Body of pancreas (tissue), 4 donors: ENCODE measurements around the gene SCRG1. TPM values are rescaled to one million over a fixed set of nuclear protein-coding genes. Genes with fewer than 3 reads are reported as not detected.

Source experiments
- ATAC-seq: fragments of 150-250 bp; one replicate; pipeline ENCODE4 v1.9.1; 2016
- DNase-seq, 4 donors: peaks; one replicate each; pipeline ENCODE4 v3.0.0-alpha.2; 2019
- H3K27ac ChIP-seq, 4 donors: fragments of 200-600 bp; sonication (generic); 1 replicate in 3 of 4; 2 replicates in 1 of 4; pipeline versions ENCODE4 v1.5.1 to v1.6.1; 2016 to 2019; ENCODE audit warnings: mild to moderate bottlenecking in 1 of 4, mixed read lengths in 1 of 4, moderate library complexity in 1 of 4
- H3K27me3 ChIP-seq, 2 donors: fragments of 200-600 bp; sonication (generic); one replicate each; pipeline ENCODE4 v1.6.0; 2016; ENCODE audit warnings: mild to moderate bottlenecking in 1 of 2
- H3K36me3 ChIP-seq, 2 donors: fragments of 200-600 bp; sonication (generic); replicated peaks in 1 of 2; 2 replicates each; pipeline ENCODE4 v1.5.1; 2016; ENCODE audit warnings: low read depth in 2 of 2; ENCODE audit not compliant: insufficient read depth in 1 of 2
- H3K4me1 ChIP-seq: fragments of 200-600 bp; sonication (generic); one replicate; pipeline ENCODE4 v1.6.0; 2016
- H3K4me3 ChIP-seq, 2 donors: fragments of 200-600 bp; sonication (generic); 1 replicate in 1 of 2; 2 replicates in 1 of 2; pipeline ENCODE4 v1.5.1; 2016 to 2019
- H3K9me3 ChIP-seq, 3 donors: fragments of 200-600 bp; sonication (generic); 1 replicate in 2 of 3; 2 replicates in 1 of 3; pipeline ENCODE4 v1.5.1; 2016
- POLR2A ChIP-seq, 3 donors: fragments of 450-650 bp; IDR thresholded peaks; one replicate each; pipeline ENCODE4 v1.6.1; 2016; ENCODE audit warnings: antibody characterized with exemption in 3 of 3, mild to moderate bottlenecking in 2 of 3
- whole genome bisulfite sequencing, 2 donors: methylation state at CpG; one replicate each; pipeline ENCODE4 v1.1.5; 2017; 5-methylcytosine and 5-hydroxymethylcytosine counted together
- intact Hi-C: fragments of 100-400 bp; cut with DNase I; formaldehyde crosslinking; loops from one replicate; pipeline ENCODE4 v1.15.1; 2023
- total RNA-seq, 2 donors: library from RNA; depleted of rRNA; stranded (reverse); fragments of >200 nt; gene quantifications; one replicate each; pipeline ENCODE4 v1.1.0, GENCODE V29; 2016
- TF ChIP-seq, protein P1 (sequence below), 7 experiments: fragments of 450-650 bp in 4 of 7; fragments of 200-600 bp in 3 of 7; sonication (generic) in 3 of 7; IDR thresholded peaks; one replicate each; pipeline ENCODE4 v1.5.1; 2016 to 2019; ENCODE audit warnings: antibody characterized with exemption in 7 of 7

Gene SCRG1
- total RNA-seq, 2 donors from 2014 or later = not detected

DNA sequence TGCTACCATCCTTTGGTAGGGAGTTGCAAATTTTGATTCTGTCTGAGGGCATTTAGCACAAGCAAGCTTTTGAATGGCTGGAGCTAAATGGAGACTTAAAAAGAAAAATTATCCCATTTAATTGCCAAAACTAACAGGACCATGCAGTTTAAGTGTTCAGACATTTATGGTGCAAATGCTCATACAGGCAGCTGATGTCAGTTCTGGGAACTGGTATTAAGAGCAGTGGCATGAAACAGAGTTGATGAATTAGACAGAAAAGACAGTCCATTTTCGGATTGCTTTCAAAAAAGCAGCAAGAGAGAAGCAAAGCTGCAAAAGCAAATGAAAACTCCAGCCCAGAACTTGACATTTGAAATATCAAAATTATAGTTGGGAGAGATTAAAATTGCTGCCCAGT is 1.3 kb downstream of the SCRG1 start:
- H3K27me3 ChIP-seq = no peaks in the 10 kb centered on the region
- intact Hi-C loops = no loop called here
- ATAC-seq = no peak
- H3K36me3 ChIP-seq = no peaks in the 10 kb centered on the region
- H3K9me3 ChIP-seq = no peaks in the 10 kb centered on the region
- no peak overlapping the region for H3K4me3 ChIP-seq
- no peaks in the 10 kb centered on the region for H3K4me1 ChIP-seq
- no peak overlapping the region for H3K27ac ChIP-seq
- 55 to 77% methylated on average over 1 of the region's 1 CpG for WGBS, 2 donors
- no peak for TF ChIP-seq POLR2A (IDR thresholded peaks at IDR 0.05)
- TF ChIP-seq, protein P1, sequence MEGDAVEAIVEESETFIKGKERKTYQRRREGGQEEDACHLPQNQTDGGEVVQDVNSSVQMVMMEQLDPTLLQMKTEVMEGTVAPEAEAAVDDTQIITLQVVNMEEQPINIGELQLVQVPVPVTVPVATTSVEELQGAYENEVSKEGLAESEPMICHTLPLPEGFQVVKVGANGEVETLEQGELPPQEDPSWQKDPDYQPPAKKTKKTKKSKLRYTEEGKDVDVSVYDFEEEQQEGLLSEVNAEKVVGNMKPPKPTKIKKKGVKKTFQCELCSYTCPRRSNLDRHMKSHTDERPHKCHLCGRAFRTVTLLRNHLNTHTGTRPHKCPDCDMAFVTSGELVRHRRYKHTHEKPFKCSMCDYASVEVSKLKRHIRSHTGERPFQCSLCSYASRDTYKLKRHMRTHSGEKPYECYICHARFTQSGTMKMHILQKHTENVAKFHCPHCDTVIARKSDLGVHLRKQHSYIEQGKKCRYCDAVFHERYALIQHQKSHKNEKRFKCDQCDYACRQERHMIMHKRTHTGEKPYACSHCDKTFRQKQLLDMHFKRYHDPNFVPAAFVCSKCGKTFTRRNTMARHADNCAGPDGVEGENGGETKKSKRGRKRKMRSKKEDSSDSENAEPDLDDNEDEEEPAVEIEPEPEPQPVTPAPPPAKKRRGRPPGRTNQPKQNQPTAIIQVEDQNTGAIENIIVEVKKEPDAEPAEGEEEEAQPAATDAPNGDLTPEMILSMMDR (IDR thresholded peaks at IDR 0.05) = no peak
- DNase-seq = no peak

DNA sequence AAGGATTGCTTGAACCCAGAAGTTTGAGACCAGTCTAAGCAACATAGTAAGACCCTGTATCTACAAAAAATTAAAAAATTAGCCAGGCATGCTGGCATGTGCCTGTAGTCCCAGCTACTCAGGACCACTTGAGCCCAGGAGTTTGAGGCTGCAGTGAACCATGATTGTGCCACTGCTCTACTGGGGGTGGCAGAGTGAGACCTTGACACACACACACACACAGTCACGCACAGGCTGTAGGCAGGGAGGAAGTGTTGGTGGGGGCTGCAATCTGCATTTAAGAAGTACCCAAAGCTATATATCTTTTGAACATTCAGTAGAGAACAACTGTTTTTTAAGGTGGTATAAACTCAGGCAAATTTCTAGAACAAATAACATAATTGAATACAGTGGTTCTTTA is 7.2 kb downstream of the SCRG1 start:
- no peak overlapping the region for H3K4me3 ChIP-seq
- H3K4me1 ChIP-seq = no peaks in the 10 kb centered on the region
- TF ChIP-seq, protein P1 (IDR thresholded peaks at IDR 0.05) = no peak
- TF ChIP-seq POLR2A (IDR thresholded peaks at IDR 0.05) = no peak
- H3K27ac ChIP-seq = no peak overlapping the region
- DNase-seq (no peak), ATAC-seq (no peak)
- no peaks in the 10 kb centered on the region for H3K36me3 ChIP-seq
- intact Hi-C loops = no loop called here
- H3K27me3 ChIP-seq = no peaks in the 10 kb centered on the region
- 86 to 100% methylated on average over 1 of the region's 1 CpG for WGBS, 2 donors
- no peaks in the 10 kb centered on the region for H3K9me3 ChIP-seq

DNA sequence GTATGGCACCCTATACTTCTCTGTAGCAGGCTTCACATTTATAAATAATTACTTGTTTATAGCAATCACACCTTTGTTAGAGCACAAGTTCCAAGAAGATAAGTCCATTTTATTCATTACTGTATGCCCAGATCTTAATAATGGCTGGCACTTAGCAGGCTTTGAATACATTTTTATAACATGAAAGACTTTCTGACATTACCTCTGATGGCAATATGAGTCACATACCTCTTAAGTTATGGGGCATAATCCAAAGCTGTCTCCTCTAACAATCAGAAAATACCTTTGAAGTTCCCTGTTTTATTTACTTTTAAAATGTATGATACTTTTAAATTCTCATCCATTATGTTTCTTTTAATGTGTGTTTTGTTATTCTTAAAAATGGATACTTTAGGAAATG is 12.2 kb downstream of the SCRG1 start:
- Histone ChIP-seq H3K4me1 (no peaks in the 10 kb centered on the region), H3K27ac (no peak overlapping the region), H3K4me3 (no peak overlapping the region), H3K9me3 (no peaks in the 10 kb centered on the region), H3K27me3 (no peaks in the 10 kb centered on the region), H3K36me3 (no peaks in the 10 kb centered on the region)
- TF ChIP-seq POLR2A (IDR thresholded peaks at IDR 0.05) = no peak
- TF ChIP-seq, protein P1 (IDR thresholded peaks at IDR 0.05) = no peak
- DNase-seq (no peak), ATAC-seq (no peak)
- intact Hi-C loops = no loop called here

DNA sequence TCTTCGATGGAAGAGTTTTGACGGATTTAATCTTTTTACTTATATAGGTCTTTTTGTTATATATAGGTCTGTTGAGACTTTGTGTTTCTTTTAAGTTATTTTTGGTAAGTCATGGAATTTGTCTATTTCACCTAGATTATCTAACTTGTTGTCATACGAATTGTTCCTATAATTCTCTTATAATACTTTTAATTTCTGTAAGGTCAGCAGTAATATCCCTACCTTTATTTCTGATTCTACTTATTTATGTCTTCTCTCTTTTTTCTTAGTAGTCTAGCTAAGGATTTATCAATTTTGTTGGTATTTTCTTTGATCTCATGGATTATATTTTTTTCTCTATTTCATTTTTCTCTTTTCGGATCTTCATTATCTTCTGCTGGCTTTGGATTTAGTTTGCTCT is 16.6 kb downstream of the SCRG1 start:
- Histone ChIP-seq H3K4me3 (no peak overlapping the region), H3K36me3 (no peaks in the 10 kb centered on the region), H3K27me3 (no peaks in the 10 kb centered on the region), H3K9me3 (no peaks in the 10 kb centered on the region), H3K4me1 (no peaks in the 10 kb centered on the region), H3K27ac (no peak overlapping the region)
- TF ChIP-seq, protein P1 (IDR thresholded peaks at IDR 0.05) = no peak
- no peak for TF ChIP-seq POLR2A (IDR thresholded peaks at IDR 0.05)
- no peak for ATAC-seq
- intact Hi-C loops = no loop called here
- WGBS, 2 donors = 93 to 97% methylated on average over 4 of the region's 4 CpGs
- DNase-seq = no peak

DNA sequence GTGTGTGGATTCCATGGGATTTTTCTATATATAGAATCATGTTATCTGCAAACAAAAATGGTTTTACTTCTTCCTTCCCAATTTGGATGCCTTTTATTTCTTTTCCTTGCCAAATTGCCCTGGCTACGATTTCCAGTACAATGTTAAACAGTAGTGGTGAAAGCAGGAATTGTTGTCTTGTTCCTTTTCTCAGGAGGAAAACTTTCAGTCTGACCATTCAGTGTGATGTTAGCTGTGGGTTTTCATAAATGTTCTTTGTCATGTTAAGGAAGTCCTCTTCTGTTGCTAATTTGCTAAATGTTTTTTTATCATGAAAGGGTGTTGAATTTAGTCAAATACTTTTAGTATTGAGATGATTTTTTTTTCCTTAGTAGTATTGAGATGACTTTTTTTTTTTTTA is 17.3 kb downstream of the SCRG1 start:
- WGBS, 2 donors = 24 to 33% methylated on average over 1 of the region's 1 CpG
- no peaks in the 10 kb centered on the region for H3K4me1 ChIP-seq
- ATAC-seq (no peak), DNase-seq (no peak)
- no peaks in the 10 kb centered on the region for H3K9me3 ChIP-seq
- no peaks in the 10 kb centered on the region for H3K27me3 ChIP-seq
- TF ChIP-seq, protein P1 (IDR thresholded peaks at IDR 0.05) = no peak
- no peak for TF ChIP-seq POLR2A (IDR thresholded peaks at IDR 0.05)
- no peaks in the 10 kb centered on the region for H3K36me3 ChIP-seq
- intact Hi-C loops = no loop called here
- H3K27ac ChIP-seq = no peak overlapping the region
- no peak overlapping the region for H3K4me3 ChIP-seq
